Endodermal cell (in vitro differentiated cells): ENCODE measurements around the gene TUBA3D. TPM values are rescaled to one million over a fixed set of nuclear protein-coding genes. Genes with fewer than 3 reads are reported as not detected.
"Not testable (repeated sequence)": the region's sequence is repeated elsewhere in the genome, so short reads cannot be mapped to it uniquely, and the experiment has no call there.

Experiments used
- DNase-seq: peaks from one replicate; pipeline ENCODE4 v3.0.0-alpha.2; 2017
- H3K27ac ChIP-seq: 2 replicates; pipeline ENCODE4 v1.5.1; 2013; ENCODE audit warnings: mild to moderate bottlenecking, low read depth, low read length, moderate library complexity
- H3K27me3 ChIP-seq: 2 replicates; pipeline ENCODE4 v1.6.1; 2013; ENCODE audit warnings: mild to moderate bottlenecking, low read length, moderate library complexity; ENCODE audit not compliant: insufficient read depth, control insufficient read depth, poor library complexity, severe bottlenecking
- H3K36me3 ChIP-seq: 2 replicates; pipeline ENCODE4 v1.7.0; 2013; ENCODE audit warnings: mild to moderate bottlenecking, low read length, moderate library complexity; ENCODE audit not compliant: control insufficient read depth, insufficient read depth
- H3K4me1 ChIP-seq: one replicate; pipeline ENCODE4 v1.7.0; 2013; ENCODE audit warnings: low read length; ENCODE audit not compliant: control insufficient read depth, insufficient read depth
- H3K4me3 ChIP-seq: 2 replicates; pipeline ENCODE4 v1.5.1; 2013; ENCODE audit warnings: mild to moderate bottlenecking, low read length, moderate library complexity
- H3K9ac ChIP-seq: 2 replicates; pipeline ENCODE4 v1.6.1; 2013; ENCODE audit warnings: mild to moderate bottlenecking, low read length, moderate library complexity; ENCODE audit not compliant: poor library complexity, severe bottlenecking; ENCODE audit errors: extremely low read depth
- H3K9me3 ChIP-seq: 2 replicates; pipeline ENCODE4 v1.6.1; 2013; ENCODE audit warnings: mild to moderate bottlenecking, low read length, moderate library complexity; ENCODE audit not compliant: control insufficient read depth
- H3K27ac Mint-ChIP-seq: 2 replicates; pipeline ENCODE4 v1.8.0; 2020; ENCODE audit warnings: mixed read lengths
- H3K27me3 Mint-ChIP-seq: 2 replicates; pipeline ENCODE4 v1.8.0; 2021; ENCODE audit warnings: mild to moderate bottlenecking, mixed read lengths; ENCODE audit not compliant: insufficient read depth
- H3K36me3 Mint-ChIP-seq: 2 replicates; pipeline ENCODE4 v1.8.0; 2020; ENCODE audit warnings: low read depth, mixed read lengths
- H3K4me1 Mint-ChIP-seq: 2 replicates; pipeline ENCODE4 v1.8.0; 2020; ENCODE audit warnings: mixed read lengths
- H3K4me3 Mint-ChIP-seq: 2 replicates; pipeline ENCODE4 v1.8.0; 2020; ENCODE audit warnings: mild to moderate bottlenecking, moderate library complexity, mixed read lengths
- H3K9me3 Mint-ChIP-seq: 2 replicates; pipeline ENCODE4 v1.8.0; 2020; ENCODE audit warnings: mild to moderate bottlenecking, mixed read lengths
- WGBS, 2 experiments: methylation state at CpG; one replicate each; pipeline versions ENCODE4 v1.1.5 to v1.1.7; 2013; ENCODE audit warnings: missing lambda C conversion rate in 2 of 2, mixed read lengths in 1 of 2; ENCODE audit not compliant: insufficient coverage in 1 of 2, insufficient read length in 1 of 2; 5-methylcytosine and 5-hydroxymethylcytosine counted together
- total RNA-seq, 2 donors: library from RNA; stranded (reverse); fragmentation: NEBNext Ultra II Directional in 1 of 2; extraction: Animal tissue kit (Norgen Biotek cat#: 25700) in 1 of 2; gene quantifications; 2 replicates in 1 of 2; 3 replicates in 1 of 2; pipeline ENCODE4 v1.2.1, GENCODE V29; 2021

TUBA3D gene
- total RNA-seq, 2 donors from 2014 or later, result not detected

- H3K36me3 Mint-ChIP-seq, H3K4me3 ChIP-seq, H3K4me1 ChIP-seq, H3K4me1 Mint-ChIP-seq, H3K27ac Mint-ChIP-seq, H3K9ac ChIP-seq, H3K27me3 Mint-ChIP-seq, H3K27ac ChIP-seq, H3K27me3 ChIP-seq, H3K36me3 ChIP-seq, H3K9me3 ChIP-seq, H3K9me3 Mint-ChIP-seq, H3K4me3 Mint-ChIP-seq: not testable (repeated sequence)
- 91% methylated on average over 7 of the region's 10 CpGs; no CpG with 5 or more reads in 1 of the 2 experiments for WGBS, 2 experiments
- DNase-seq, result peak; percentile 56
Measured at GRCh38 chr2:131467722-131468121, 8.2 kb upstream of the TUBA3D start.

- not testable (repeated sequence) for H3K27ac ChIP-seq, H3K36me3 ChIP-seq, H3K4me3 Mint-ChIP-seq, H3K4me1 ChIP-seq, H3K36me3 Mint-ChIP-seq, H3K9me3 ChIP-seq, DNase-seq, H3K4me1 Mint-ChIP-seq, H3K4me3 ChIP-seq, H3K27me3 ChIP-seq, H3K27me3 Mint-ChIP-seq, H3K9ac ChIP-seq, H3K9me3 Mint-ChIP-seq, H3K27ac Mint-ChIP-seq
- whole genome bisulfite sequencing, 2 experiments, result 93% methylated on average over 3 of the region's 3 CpGs; no CpG with 5 or more reads in 1 of the 2 experiments
Measured at GRCh38 chr2:131470944-131471343, 5.0 kb upstream of the TUBA3D start.

DNA sequence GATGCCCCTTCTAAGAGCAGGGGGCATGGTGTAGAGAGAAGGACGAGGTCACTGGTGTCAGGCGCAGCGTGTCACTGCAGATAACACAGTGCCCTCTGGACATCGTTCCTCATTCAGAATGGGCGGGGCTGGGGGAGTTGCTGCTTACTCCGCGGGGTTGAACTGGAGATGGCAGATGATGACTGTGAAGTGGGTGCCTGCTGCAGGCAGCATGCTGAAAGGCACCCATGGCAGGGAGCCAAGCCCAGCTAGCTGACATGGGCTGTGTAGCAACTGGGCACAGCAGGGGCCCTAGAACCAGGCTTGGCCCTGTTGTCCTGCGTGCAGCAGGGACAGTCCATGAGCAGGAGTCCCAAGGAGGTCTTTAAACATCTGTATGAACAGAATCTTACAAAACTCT is 4.3 kb upstream of the TUBA3D start:
- not testable (repeated sequence) for H3K36me3 ChIP-seq, H3K27ac Mint-ChIP-seq, H3K9ac ChIP-seq, H3K36me3 Mint-ChIP-seq, H3K27me3 Mint-ChIP-seq, DNase-seq, H3K4me3 Mint-ChIP-seq, H3K4me1 ChIP-seq, H3K4me3 ChIP-seq, H3K27ac ChIP-seq, H3K27me3 ChIP-seq, H3K4me1 Mint-ChIP-seq, H3K9me3 Mint-ChIP-seq, H3K9me3 ChIP-seq
- 77% methylated on average over 3 of the region's 8 CpGs; no CpG with 5 or more reads in 1 of the 2 experiments for WGBS, 2 experiments

DNA sequence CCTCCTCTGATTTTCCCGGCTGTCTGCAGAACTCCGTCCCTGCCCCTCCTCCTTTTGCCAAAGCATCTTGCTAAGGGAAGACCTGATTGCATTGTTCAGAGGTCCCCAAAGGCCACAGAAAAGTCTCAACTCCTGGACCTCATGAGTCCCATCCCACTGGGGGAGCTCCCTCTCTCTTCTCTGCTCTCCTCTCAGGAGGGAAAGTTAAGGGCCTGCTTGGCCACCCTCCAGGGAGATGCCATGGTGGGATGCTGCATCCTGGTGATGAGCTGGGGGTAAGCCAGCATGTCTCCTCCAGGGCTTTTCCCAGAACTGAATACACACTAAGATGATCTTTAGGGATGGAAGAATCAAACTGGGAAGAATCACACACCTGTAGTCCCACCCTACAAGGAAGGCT is 2.7 kb upstream of the TUBA3D start:
- H3K4me1 ChIP-seq, H3K4me3 ChIP-seq, H3K36me3 ChIP-seq, H3K4me3 Mint-ChIP-seq, H3K27ac Mint-ChIP-seq, H3K9ac ChIP-seq, H3K4me1 Mint-ChIP-seq, H3K27me3 Mint-ChIP-seq, H3K36me3 Mint-ChIP-seq, H3K27ac ChIP-seq, H3K27me3 ChIP-seq, H3K9me3 Mint-ChIP-seq, H3K9me3 ChIP-seq, DNase-seq: not testable (repeated sequence)
- 93% methylated on average over 2 of the region's 2 CpGs; no CpG with 5 or more reads in 1 of the 2 experiments for WGBS, 2 experiments

- H3K4me3 Mint-ChIP-seq, H3K36me3 Mint-ChIP-seq, H3K27ac ChIP-seq, H3K27me3 Mint-ChIP-seq, H3K9ac ChIP-seq, H3K27ac Mint-ChIP-seq, H3K27me3 ChIP-seq, H3K4me1 ChIP-seq, H3K4me1 Mint-ChIP-seq, H3K36me3 ChIP-seq, H3K4me3 ChIP-seq, H3K9me3 ChIP-seq, DNase-seq, H3K9me3 Mint-ChIP-seq: not testable (repeated sequence)
- 96 to 97% methylated on average over 16 to 25 of the region's 25 CpGs for WGBS, 2 experiments
Measured at GRCh38 chr2:131476363-131476762, 444 bp downstream of the TUBA3D start.

- not testable (repeated sequence) for H3K27me3 Mint-ChIP-seq, H3K4me3 ChIP-seq, H3K27ac Mint-ChIP-seq, H3K36me3 ChIP-seq, H3K9ac ChIP-seq, H3K9me3 Mint-ChIP-seq, H3K4me1 ChIP-seq, H3K27ac ChIP-seq, H3K4me1 Mint-ChIP-seq, H3K9me3 ChIP-seq, H3K27me3 ChIP-seq, H3K4me3 Mint-ChIP-seq
- WGBS, 2 experiments, result 80 to 86% methylated on average over 1 of the region's 1 CpG
- peak; percentile 17 for DNase-seq
- H3K36me3 Mint-ChIP-seq, result peaks cover 10% of the 10 kb centered on the region
Measured at GRCh38 chr2:131477227-131477626, 1.3 kb downstream of the TUBA3D start.

DNA sequence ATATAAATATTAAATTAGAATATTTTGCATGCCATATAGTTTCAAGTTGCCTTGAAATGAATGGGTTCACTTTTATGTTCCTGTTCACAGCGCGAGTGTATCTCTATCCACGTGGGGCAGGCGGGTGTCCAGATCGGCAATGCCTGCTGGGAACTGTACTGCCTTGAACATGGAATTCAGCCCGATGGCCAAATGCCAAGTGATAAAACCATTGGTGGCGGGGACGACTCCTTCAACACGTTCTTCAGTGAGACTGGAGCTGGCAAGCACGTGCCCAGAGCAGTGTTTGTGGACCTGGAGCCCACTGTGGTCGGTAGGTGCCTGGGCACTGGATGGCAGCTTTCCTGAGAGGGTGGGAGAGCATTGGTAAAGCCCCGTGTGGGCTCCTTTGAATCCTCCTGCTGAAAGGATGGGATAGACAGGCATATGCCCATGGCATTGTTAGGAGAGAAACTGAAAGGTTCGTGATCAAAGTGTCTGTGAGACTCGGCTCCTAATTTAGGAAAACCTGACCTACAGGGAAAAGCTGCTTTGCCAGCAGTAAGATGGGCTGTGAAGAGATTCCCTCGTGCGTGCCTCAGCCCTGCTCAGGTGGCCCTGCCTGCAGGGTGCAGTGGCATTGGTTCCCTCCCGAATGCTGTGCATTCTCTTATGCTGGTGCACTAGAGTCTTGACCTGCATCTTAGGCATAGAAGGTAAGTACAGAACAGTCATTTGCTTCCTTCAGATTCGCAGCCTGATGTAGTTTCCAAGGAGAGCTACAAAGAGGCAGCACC is 2.3 kb downstream of the TUBA3D start:
- not testable (repeated sequence) for H3K9me3 ChIP-seq, H3K4me3 ChIP-seq, H3K36me3 ChIP-seq, H3K27me3 ChIP-seq, H3K27ac Mint-ChIP-seq, H3K9me3 Mint-ChIP-seq, H3K27me3 Mint-ChIP-seq, H3K4me3 Mint-ChIP-seq, H3K27ac ChIP-seq, H3K4me1 Mint-ChIP-seq, H3K4me1 ChIP-seq, H3K9ac ChIP-seq
- H3K36me3 Mint-ChIP-seq, result peaks cover 17% of the 10 kb centered on the region
- peak; percentile 7 for DNase-seq
- 93% methylated on average over 6 to 12 of the region's 18 CpGs for WGBS, 2 experiments
